OCI-LY1 (cell line): ENCODE measurements around the gene ATP9B.
"Not testable (repeated sequence)": the region's sequence is repeated elsewhere in the genome, so short reads cannot be mapped to it uniquely, and the experiment has no call there.

Source experiments
- H2AFZ ChIP-seq: fragments of 200-600 bp; sonication (generic), shearing (Covaris generic); 2 replicates; pipeline ENCODE4 v1.6.0; 2014; ENCODE audit warnings: antibody characterized with exemption, mild to moderate bottlenecking, low read length
- H3F3A ChIP-seq: fragments of 200-600 bp; sonication (generic), shearing (Covaris generic); 2 replicates; pipeline ENCODE4 v1.6.0; 2014; ENCODE audit warnings: mild to moderate bottlenecking, antibody characterized with exemption, low read length, moderate library complexity; ENCODE audit not compliant: insufficient read depth
- H3K27ac ChIP-seq: fragments of 200-600 bp; sonication (generic); 2 replicates; pipeline ENCODE4 v1.5.1; 2014; ENCODE audit warnings: low read length, mixed run types, mild to moderate bottlenecking, low read depth; ENCODE audit not compliant: poor library complexity, severe bottlenecking
- H3K27me3 ChIP-seq: fragments of 200-600 bp; sonication (generic); 2 replicates; pipeline ENCODE4 v1.6.0; 2014; ENCODE audit warnings: antibody characterized with exemption, mild to moderate bottlenecking, low read length, moderate library complexity; ENCODE audit not compliant: insufficient read depth
- H3K36me3 ChIP-seq: fragments of 200-600 bp; sonication (generic); 2 replicates; pipeline ENCODE4 v1.6.1; 2014; ENCODE audit warnings: mild to moderate bottlenecking, antibody characterized with exemption, low read length, moderate library complexity, mixed read lengths; ENCODE audit not compliant: insufficient read depth
- H3K4me1 ChIP-seq: fragments of 200-600 bp; sonication (generic); 2 replicates; pipeline ENCODE4 v1.5.1; 2014; ENCODE audit warnings: mild to moderate bottlenecking, low read length, moderate library complexity; ENCODE audit not compliant: insufficient read depth, severe bottlenecking
- H3K4me2 ChIP-seq: fragments of 200-600 bp; sonication (generic), shearing (Covaris generic); 2 replicates; pipeline ENCODE4 v1.6.1; 2014; ENCODE audit warnings: low read length
- H3K4me3 ChIP-seq: fragments of 200-600 bp; sonication (generic); 2 replicates; pipeline ENCODE4 v1.5.1; 2014; ENCODE audit warnings: low read length, low read depth, mild to moderate bottlenecking, mixed read lengths; ENCODE audit not compliant: poor library complexity, severe bottlenecking
- H3K79me2 ChIP-seq: fragments of 200-600 bp; shearing (Covaris generic); 2 replicates; pipeline ENCODE4 v1.6.1; 2016; ENCODE audit warnings: mixed run types, low read length, mixed read lengths; ENCODE audit not compliant: insufficient read depth
- H3K9ac ChIP-seq: fragments of 200-600 bp; sonication (generic), shearing (Covaris generic); 2 replicates; pipeline ENCODE4 v1.6.1; 2014; ENCODE audit warnings: mild to moderate bottlenecking, low read length, mixed read lengths
- H3K9me2 ChIP-seq: fragments of 200-600 bp; sonication (generic), shearing (Covaris generic); 2 replicates; pipeline ENCODE4 v1.6.1; 2014; ENCODE audit warnings: low read depth, mild to moderate bottlenecking, low read length, mixed read lengths
- H3K9me3 ChIP-seq: fragments of 200-600 bp; shearing (Covaris generic); 2 replicates; pipeline ENCODE4 v1.6.1; 2014; ENCODE audit warnings: low read length, mixed read lengths
- H4K20me1 ChIP-seq: fragments of 200-600 bp; sonication (generic), shearing (Covaris generic); 2 replicates; pipeline ENCODE4 v1.6.0; 2016; ENCODE audit warnings: mild to moderate bottlenecking, low read length; ENCODE audit not compliant: insufficient read depth
- EZH2 ChIP-seq: fragments of 200-600 bp; sonication (generic), shearing (Covaris generic); IDR thresholded peaks from 2 replicates; pipeline ENCODE4 v1.8.0; 2017; ENCODE audit warnings: borderline replicate concordance, mixed run types, mild to moderate bottlenecking, antibody characterized with exemption, low read length, moderate library complexity, mixed read lengths
- TF ChIP-seq, protein P1 (sequence below): fragments of 200-600 bp; sonication (generic), shearing (Covaris generic); IDR thresholded peaks from 2 replicates; pipeline ENCODE4 v1.5.1; 2017; ENCODE audit warnings: mild to moderate bottlenecking, antibody characterized with exemption, low read length, moderate library complexity, mixed read lengths

The ATP9B gene

DNA sequence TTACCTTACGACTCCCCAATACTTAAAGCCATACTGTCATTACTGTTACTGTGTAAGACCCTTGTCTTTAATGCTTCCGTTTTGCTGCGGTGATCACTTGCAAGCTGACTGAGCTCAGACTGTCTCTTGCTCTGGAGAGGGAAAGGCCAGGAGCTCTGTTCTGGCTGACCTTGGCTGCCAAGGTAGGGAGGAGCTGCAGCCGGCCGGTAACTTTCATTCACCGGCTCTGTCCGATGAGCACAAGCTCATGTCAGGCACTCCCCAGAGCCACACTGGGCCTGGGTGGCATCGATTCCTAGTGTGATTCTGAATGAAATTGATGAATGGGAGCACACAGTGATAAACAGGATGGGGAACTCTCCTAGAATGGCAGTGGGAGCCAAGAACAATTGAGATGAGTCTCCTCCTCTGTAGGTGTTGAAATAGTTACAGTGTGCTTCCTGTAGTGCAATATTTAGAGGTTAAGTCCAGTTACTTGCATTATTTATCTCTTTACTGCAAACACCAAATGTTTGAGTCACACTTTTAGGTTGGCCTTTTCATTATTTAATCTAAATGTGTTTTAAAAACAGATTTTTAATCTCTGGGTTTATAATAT lies 100.9 kb downstream of the ATP9B start:
- Histone ChIP-seq H3K9me3 (no peaks in the 10 kb centered on the region), H3K9me2 (no peaks in the 10 kb centered on the region), H3K27ac (no peak overlapping the region), H4K20me1 (no peaks in the 10 kb centered on the region), H3F3A (no peaks in the 10 kb centered on the region), H3K9ac (no peak overlapping the region), H2AFZ (no peak overlapping the region), H3K36me3 (peaks cover 24% of the 10 kb centered on the region), H3K4me3 (no peak overlapping the region), H3K79me2 (no peaks in the 10 kb centered on the region), H3K27me3 (no peaks in the 10 kb centered on the region), H3K4me1 (no peaks in the 10 kb centered on the region), H3K4me2 (no peak overlapping the region)
- TF ChIP-seq, protein P1, sequence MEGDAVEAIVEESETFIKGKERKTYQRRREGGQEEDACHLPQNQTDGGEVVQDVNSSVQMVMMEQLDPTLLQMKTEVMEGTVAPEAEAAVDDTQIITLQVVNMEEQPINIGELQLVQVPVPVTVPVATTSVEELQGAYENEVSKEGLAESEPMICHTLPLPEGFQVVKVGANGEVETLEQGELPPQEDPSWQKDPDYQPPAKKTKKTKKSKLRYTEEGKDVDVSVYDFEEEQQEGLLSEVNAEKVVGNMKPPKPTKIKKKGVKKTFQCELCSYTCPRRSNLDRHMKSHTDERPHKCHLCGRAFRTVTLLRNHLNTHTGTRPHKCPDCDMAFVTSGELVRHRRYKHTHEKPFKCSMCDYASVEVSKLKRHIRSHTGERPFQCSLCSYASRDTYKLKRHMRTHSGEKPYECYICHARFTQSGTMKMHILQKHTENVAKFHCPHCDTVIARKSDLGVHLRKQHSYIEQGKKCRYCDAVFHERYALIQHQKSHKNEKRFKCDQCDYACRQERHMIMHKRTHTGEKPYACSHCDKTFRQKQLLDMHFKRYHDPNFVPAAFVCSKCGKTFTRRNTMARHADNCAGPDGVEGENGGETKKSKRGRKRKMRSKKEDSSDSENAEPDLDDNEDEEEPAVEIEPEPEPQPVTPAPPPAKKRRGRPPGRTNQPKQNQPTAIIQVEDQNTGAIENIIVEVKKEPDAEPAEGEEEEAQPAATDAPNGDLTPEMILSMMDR, result no peak
- TF ChIP-seq EZH2, result no peak

DNA sequence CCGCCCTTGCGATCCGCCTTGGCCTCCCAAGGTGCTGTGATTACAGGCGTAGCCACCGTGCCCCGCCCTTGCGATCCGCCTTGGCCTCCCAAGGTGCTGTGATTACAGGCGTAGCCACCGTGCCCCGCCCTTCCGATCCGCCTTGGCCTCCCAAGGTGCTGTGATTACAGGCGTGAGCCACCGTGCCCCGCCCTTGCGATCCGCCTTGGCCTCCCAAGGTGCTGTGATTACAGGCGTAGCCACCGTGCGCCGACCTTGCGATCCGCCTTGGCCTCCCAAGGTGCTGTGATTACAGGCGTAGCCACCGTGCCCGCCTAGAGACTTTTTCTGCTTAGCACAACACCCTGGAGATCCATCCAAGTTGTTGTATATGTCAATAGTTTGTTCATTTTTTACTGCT lies 103.1 kb downstream of the ATP9B start:
- H3K9me3 ChIP-seq, H3K9me2 ChIP-seq, H3K4me2 ChIP-seq, H3K9ac ChIP-seq, H3F3A ChIP-seq, H3K4me1 ChIP-seq, H4K20me1 ChIP-seq, H2AFZ ChIP-seq, H3K27me3 ChIP-seq, H3K27ac ChIP-seq, H3K4me3 ChIP-seq, H3K79me2 ChIP-seq: not testable (repeated sequence)
- H3K36me3 ChIP-seq, result peaks cover 10% of the 10 kb centered on the region

DNA sequence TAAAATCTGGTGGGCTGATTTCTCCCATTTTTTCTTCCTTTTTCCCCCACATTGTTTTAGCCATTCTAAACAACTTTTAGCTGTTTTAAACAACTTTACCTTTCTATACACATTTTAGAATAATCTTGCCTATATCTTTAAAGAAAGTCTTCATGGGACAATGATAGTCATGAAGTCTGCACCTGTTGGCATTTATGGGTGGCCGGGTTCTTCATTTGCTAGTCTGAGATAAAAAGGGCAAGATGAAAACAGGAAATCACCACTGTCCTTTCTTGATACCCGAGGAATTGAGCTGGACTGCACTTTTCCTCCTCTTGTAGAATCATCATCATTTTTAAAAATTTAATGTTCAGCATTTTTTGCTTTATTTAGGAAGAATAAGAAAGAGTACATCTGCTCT lies 104.5 kb downstream of the ATP9B start:
- H3K4me1 ChIP-seq, result no peaks in the 10 kb centered on the region
- no peak for TF ChIP-seq EZH2
- TF ChIP-seq, protein P1, result no peak
- H2AFZ ChIP-seq, result no peak overlapping the region
- no peak overlapping the region for H3K27ac ChIP-seq
- H3K79me2 ChIP-seq, result no peaks in the 10 kb centered on the region
- peaks cover 4% of the 10 kb centered on the region; the same call in 1 of the 2 replicates for H3K36me3 ChIP-seq
- H3F3A ChIP-seq, result no peaks in the 10 kb centered on the region
- H3K9me2 ChIP-seq, result no peaks in the 10 kb centered on the region
- H4K20me1 ChIP-seq, result no peaks in the 10 kb centered on the region
- no peaks in the 10 kb centered on the region for H3K9me3 ChIP-seq
- no peak overlapping the region for H3K4me2 ChIP-seq
- H3K9ac ChIP-seq, result no peak overlapping the region
- H3K4me3 ChIP-seq, result no peak overlapping the region
- H3K27me3 ChIP-seq, result no peaks in the 10 kb centered on the region

DNA sequence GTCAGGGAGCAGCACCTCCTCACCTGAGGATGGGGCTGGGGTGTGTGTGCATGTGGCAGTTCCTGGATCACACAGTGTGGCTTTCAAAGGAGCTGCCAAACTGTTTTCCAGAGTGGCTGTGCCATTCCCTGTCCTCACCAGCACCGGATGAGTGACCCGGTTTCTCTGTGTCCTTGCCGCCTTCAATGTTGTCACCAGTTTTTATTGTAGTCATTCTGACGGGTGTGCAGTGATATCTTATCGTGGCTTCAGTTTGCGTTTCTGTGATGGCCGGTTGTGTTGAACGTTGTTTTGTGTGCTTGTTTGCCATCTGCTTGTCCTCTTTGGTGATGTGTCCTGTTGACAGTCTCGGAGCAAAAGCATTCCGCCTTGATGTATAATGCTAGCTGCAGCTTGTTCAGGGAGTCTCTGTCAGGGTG lies 108.9 kb downstream of the ATP9B start:
- Histone ChIP-seq H3K9me3 (no peaks in the 10 kb centered on the region), H3K27me3 (no peaks in the 10 kb centered on the region), H3K9ac (no peak overlapping the region), H3F3A (no peaks in the 10 kb centered on the region), H3K27ac (no peak overlapping the region), H4K20me1 (no peaks in the 10 kb centered on the region), H3K9me2 (no peaks in the 10 kb centered on the region), H3K4me3 (no peak overlapping the region), H3K4me1 (peaks cover 9% of the 10 kb centered on the region), H2AFZ (no peak overlapping the region), H3K79me2 (no peaks in the 10 kb centered on the region), H3K36me3 (peaks cover 4% of the 10 kb centered on the region; the same call in 1 of the 2 replicates), H3K4me2 (no peak overlapping the region)
- no peak for TF ChIP-seq EZH2
- TF ChIP-seq, protein P1, result no peak
